AG08396 (cell line): ENCODE data around the gene SPDYE4.
"Not testable (repeated sequence)": the region's sequence is repeated elsewhere in the genome, so short reads cannot be mapped to it uniquely, and the experiment has no call there.

Experiments used
- DNase-seq: peaks from one replicate; pipeline ENCODE4 v3.0.0; 2012; ENCODE audit warnings: low spot score, mixed read lengths

SPDYE4 gene

GRCh38 chr17:8758137-8758596, at the start of gene SPDYE4:
SPDYE4 (minus strand) TSS chr17:8758546; CDS start chr17:8758382, 164 bp downstream.
- DNase-seq: no peak

- DNase-seq: no peak
These were observed 48.7 kb upstream of the SPDYE4 start for GRCh38 chr17:8806926-8807550.

- no peak for DNase-seq
These were observed 48.0 kb upstream of the SPDYE4 start for GRCh38 chr17:8806253-8806925.

GRCh38 chr17:8805396-8805795, 47.0 kb upstream of the SPDYE4 start:
- DNase-seq: not testable (repeated sequence)

- no peak for DNase-seq
These were observed 45.4 kb upstream of the SPDYE4 start for GRCh38 chr17:8803531-8804420.

- DNase-seq: no peak
These were observed 42.9 kb upstream of the SPDYE4 start for GRCh38 chr17:8801135-8801840.

- no peak for DNase-seq
These were observed 42.3 kb upstream of the SPDYE4 start for GRCh38 chr17:8800656-8801055.

- DNase-seq: no peak
These were observed 41.3 kb upstream of the SPDYE4 start for GRCh38 chr17:8799570-8800212.

GRCh38 chr17:8798846-8799569, 40.7 kb upstream of the SPDYE4 start, which contains the start of gene MFSD6L:
MFSD6L (minus strand) TSS chr17:8799365; CDS start chr17:8799120, 245 bp downstream.
- DNase-seq: no peak

GRCh38 chr17:8798176-8798845, 40.0 kb upstream of the SPDYE4 start:
- DNase-seq: no peak

GRCh38 chr17:8797621-8798175, 39.4 kb upstream of the SPDYE4 start:
- no peak for DNase-seq

- no peak for DNase-seq
These were observed 36.3 kb upstream of the SPDYE4 start for GRCh38 chr17:8794636-8795035.

GRCh38 chr17:8793649-8794048, 35.3 kb upstream of the SPDYE4 start:
- no peak for DNase-seq

- no peak for DNase-seq
These were observed 34.3 kb upstream of the SPDYE4 start for GRCh38 chr17:8792646-8793045.

GRCh38 chr17:8791910-8792270, 33.5 kb upstream of the SPDYE4 start:
- peak; percentile 45 for DNase-seq

- DNase-seq: no peak
These were observed 33.0 kb upstream of the SPDYE4 start for GRCh38 chr17:8791248-8791909.

- no peak for DNase-seq
These were observed 31.4 kb upstream of the SPDYE4 start for GRCh38 chr17:8789743-8790142.

- DNase-seq: no peak
These were observed 30.7 kb upstream of the SPDYE4 start for GRCh38 chr17:8788998-8789397.
